DOHH2 (cell line): Measurements from ENCODE around the gene XCL2.

ENCODE experiments used
- EZH2phosphoT487 ChIP-seq: fragments of 200-600 bp; sonication (generic); IDR thresholded peaks from 2 replicates; pipeline ENCODE4 v1.6.1; 2017; ENCODE audit warnings: borderline replicate concordance, mild to moderate bottlenecking, antibody characterized with exemption, low read length, moderate library complexity, mixed read lengths
- TF ChIP-seq, protein P1 (sequence below): fragments of 200-600 bp; sonication (generic); IDR thresholded peaks from one replicate; pipeline ENCODE4 v1.5.1; 2014; ENCODE audit warnings: antibody characterized with exemption, mild to moderate bottlenecking, low read depth, low read length; ENCODE audit not compliant: poor library complexity, severe bottlenecking

- TF ChIP-seq, protein P1, sequence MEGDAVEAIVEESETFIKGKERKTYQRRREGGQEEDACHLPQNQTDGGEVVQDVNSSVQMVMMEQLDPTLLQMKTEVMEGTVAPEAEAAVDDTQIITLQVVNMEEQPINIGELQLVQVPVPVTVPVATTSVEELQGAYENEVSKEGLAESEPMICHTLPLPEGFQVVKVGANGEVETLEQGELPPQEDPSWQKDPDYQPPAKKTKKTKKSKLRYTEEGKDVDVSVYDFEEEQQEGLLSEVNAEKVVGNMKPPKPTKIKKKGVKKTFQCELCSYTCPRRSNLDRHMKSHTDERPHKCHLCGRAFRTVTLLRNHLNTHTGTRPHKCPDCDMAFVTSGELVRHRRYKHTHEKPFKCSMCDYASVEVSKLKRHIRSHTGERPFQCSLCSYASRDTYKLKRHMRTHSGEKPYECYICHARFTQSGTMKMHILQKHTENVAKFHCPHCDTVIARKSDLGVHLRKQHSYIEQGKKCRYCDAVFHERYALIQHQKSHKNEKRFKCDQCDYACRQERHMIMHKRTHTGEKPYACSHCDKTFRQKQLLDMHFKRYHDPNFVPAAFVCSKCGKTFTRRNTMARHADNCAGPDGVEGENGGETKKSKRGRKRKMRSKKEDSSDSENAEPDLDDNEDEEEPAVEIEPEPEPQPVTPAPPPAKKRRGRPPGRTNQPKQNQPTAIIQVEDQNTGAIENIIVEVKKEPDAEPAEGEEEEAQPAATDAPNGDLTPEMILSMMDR, result no peak
- TF ChIP-seq EZH2phosphoT487, result no peak
Observed at GRCh38 chr1:168591066-168591465, 47.3 kb upstream of the XCL2 start.
